Measurements from ENCODE around the gene RAB19. TPM values are rescaled to one million over a fixed set of nuclear protein-coding genes. Genes with fewer than 3 reads are reported as not detected.

RAB19 gene
- total and polyA plus RNA-seq, 2 of the 8 experiments (the other 6 are each of a cell fraction or from before 2014, with no cell fraction given) = 9.8 to 11.0 TPM

DNA sequence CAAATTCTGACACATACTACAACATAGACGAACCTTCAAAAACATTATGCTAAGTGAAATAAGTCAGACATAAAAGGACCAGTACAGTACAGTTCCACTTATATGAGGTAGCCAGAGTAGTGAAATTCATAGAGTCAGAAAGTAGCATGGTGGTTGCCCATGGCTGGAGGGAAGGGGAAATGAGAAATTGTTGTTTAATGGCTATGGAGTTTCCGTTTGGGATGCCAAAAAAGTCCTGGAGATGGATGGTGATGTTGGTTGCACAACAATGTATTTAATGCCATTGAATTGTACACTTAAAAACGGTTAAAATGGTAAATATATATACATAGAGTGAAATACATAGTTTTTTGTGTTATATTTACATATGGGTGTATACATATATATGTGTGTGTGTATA is 3.5 kb upstream of the RAB19 start:
- Histone ChIP-seq H3K23ac (ENCODE audit: insufficient read length) (no peak overlapping the region), H2BK12ac (ENCODE audit: low read depth, low read length) (no peak overlapping the region), H2BK5ac (ENCODE audit: low read depth, low read length) (no peak overlapping the region), H3K18ac (ENCODE audit: extremely low read depth, low read length) (no peak overlapping the region), H3K27ac (ENCODE audit: low read depth, low read length) (no peak overlapping the region), H2AK5ac (ENCODE audit: low read depth, low read length) (no peak overlapping the region), H3K27me3 (replicated peaks in 1 of 4; ENCODE audit: control insufficient read depth in 3 of 4, extremely low read depth in 1 of 4, insufficient read depth in 3 of 4, low read length in 3 of 4) (no peaks in the 10 kb centered on the region), H2BK20ac (ENCODE audit: low read length) (no peak overlapping the region), H4K91ac (replicated peaks; ENCODE audit: insufficient read length, low read length) (no peak overlapping the region), H3K79me2 (ENCODE audit: control insufficient read depth in 1 of 2, insufficient read depth in 2 of 2, low read length in 2 of 2) (peaks cover 11 to 26% of the 10 kb centered on the region in 2 experiments), H3K4me1 (replicated peaks in 1 of 4; ENCODE audit: control insufficient read depth in 3 of 4, insufficient read depth in 4 of 4, low read length in 3 of 4) (peaks cover 0 to 13% (median 2%) of the 10 kb centered on the region in 4 experiments; a peak in 4 of 7 replicates), H3K56ac (replicated peaks; ENCODE audit: insufficient read length, low read depth, low read length) (no peak overlapping the region), H3K36me3 (ENCODE audit: control insufficient read depth in 2 of 4, insufficient read depth in 4 of 4, low read length in 3 of 4) (no peaks in the 10 kb centered on the region), H3K79me1 (ENCODE audit: low read depth, low read length) (no peaks in the 10 kb centered on the region), H4K20me1 (replicated peaks in 1 of 2; ENCODE audit: control insufficient read depth in 1 of 2, insufficient read depth in 2 of 2, low read length in 2 of 2) (no peaks in the 10 kb centered on the region), H4K5ac (ENCODE audit: insufficient read length, low read depth, low read length) (no peak overlapping the region), H2BK120ac (replicated peaks; ENCODE audit: low read depth, low read length) (no peak overlapping the region), H3K9me3 (ENCODE audit: insufficient read depth in 2 of 2, low read depth in 1 of 2, low read length in 1 of 2) (no peaks in the 10 kb centered on the region), H3K4me3 (ENCODE audit: extremely low read depth in 1 of 4, insufficient read depth in 2 of 4, low read depth in 3 of 4, low read length in 4 of 4) (no peak overlapping the region), H4K8ac (ENCODE audit: extremely low read depth, insufficient read depth, low read length) (no peak overlapping the region), H3K14ac (ENCODE audit: insufficient read length) (no peak overlapping the region), H2AFZ (ENCODE audit: low read length) (no peak overlapping the region), H3K4ac (replicated peaks; ENCODE audit: insufficient read length, low read depth, low read length) (no peak overlapping the region), H3K4me2 (ENCODE audit: insufficient read depth in 1 of 2, low read depth in 2 of 2, low read length in 2 of 2) (no peak overlapping the region), H2BK15ac (ENCODE audit: low read length) (no peak overlapping the region), H3K9ac (replicated peaks in 1 of 4; ENCODE audit: extremely low read depth in 1 of 4, low read depth in 3 of 4, low read length in 3 of 4) (no peak overlapping the region), H3K23me2 (ENCODE audit: low read depth, low read length) (peaks cover 2% of the 10 kb centered on the region; the same call in 1 of the 2 replicates)
- POLR2A ChIA-PET (ENCODE audit: partially characterized antibody) = no interaction called here
- WGBS, 2 experiments (ENCODE audit: extremely low coverage in 1 of 2, insufficient coverage in 1 of 2, insufficient read length in 1 of 2, insufficient replicate concordance in 2 of 2, low coverage in 1 of 2, low lambda C conversion rate in 2 of 2, missing lambda C conversion rate in 1 of 2) = 87% methylated on average over 3 of the region's 3 CpGs; no CpG with 5 or more reads in 1 of the 2 experiments
- CTCF ChIA-PET (ENCODE audit: partially characterized antibody) = interaction anchor here (0.6 kb wide), 1 partner anchor 339 kb away, joined by 4 read pairs; no protein-coding TSS in a partner anchor
- TF ChIP-seq SUZ12 (IDR thresholded peaks at IDR 0.05; ENCODE audit: low read length) = no peak
- TF ChIP-seq ZNF274 (IDR thresholded peaks at IDR 0.05; ENCODE audit: borderline replicate concordance, extremely low read depth, low read length) = no peak
- no peak for TF ChIP-seq SIN3A (conservative IDR thresholded peaks at IDR 0.05 in 1 of 2, IDR thresholded peaks at IDR 0.05 in 1 of 2; ENCODE audit: low read depth in 1 of 2, low read length in 2 of 2)
- no peak for TF ChIP-seq SIRT6 (IDR thresholded peaks at IDR 0.05; ENCODE audit: low read length)
- no peak for TF ChIP-seq YY1 (IDR thresholded peaks at IDR 0.05; ENCODE audit: low read depth, low read length)
- no peak for TF ChIP-seq TAF7 (optimal IDR thresholded peaks at IDR 0.05; ENCODE audit: borderline replicate concordance, low read depth, low read length)
- no peak for TF ChIP-seq SP4 (IDR thresholded peaks at IDR 0.05; ENCODE audit: low read length)
- no peak for TF ChIP-seq GTF2F1 (IDR thresholded peaks at IDR 0.05; ENCODE audit: borderline replicate concordance, low read depth, low read length)
- TF ChIP-seq SIX5 (IDR thresholded peaks at IDR 0.05; ENCODE audit: low read depth, low read length) = no peak
- TF ChIP-seq RNF2 (IDR thresholded peaks at IDR 0.05; ENCODE audit: borderline replicate concordance, low read depth, low read length, missing control alignments, poor library complexity, severe bottlenecking) = no peak
- no peak for TF ChIP-seq TAF1 (IDR thresholded peaks at IDR 0.05; ENCODE audit: low read depth, low read length)
- no peak for TF ChIP-seq MAFK (IDR thresholded peaks at IDR 0.05; ENCODE audit: low read depth, low read length)
- FAIRE-seq (no peak), DNase-seq (ENCODE audit: low read depth in 1 of 2, low spot score in 2 of 2) (no peak)

All from H1 (cell line).